CD4-positive, alpha-beta T cell treated with Interleukin-10 for 1 hour (primary cell): Measurements from ENCODE around the gene TIMM22.

Experiments
- DNase-seq: peaks from one replicate; pipeline ENCODE4 v3.0.0-alpha.2; 2020

TIMM22 gene

GRCh38 chr17:1025733-1026598, 29.0 kb downstream of the TIMM22 start:
- no peak for DNase-seq

DNA sequence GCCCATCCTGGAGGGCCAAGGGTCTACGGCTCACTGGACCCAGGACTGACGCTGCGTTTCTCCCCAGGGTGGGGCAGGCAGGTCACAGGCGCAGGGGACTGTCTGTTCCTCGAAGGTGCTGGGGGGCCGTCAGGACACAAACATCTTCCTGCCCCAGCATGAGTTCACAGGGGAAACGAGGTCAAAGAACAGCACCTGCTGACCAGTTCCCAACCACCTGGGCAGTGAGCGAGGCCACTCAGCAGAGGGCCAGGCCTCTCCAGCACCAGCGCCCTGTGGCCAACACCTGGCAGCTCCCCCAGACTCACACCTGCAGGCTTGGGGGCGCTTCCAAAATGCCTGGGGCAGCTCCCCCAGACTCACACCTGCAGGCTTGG, 29.7 kb downstream of the TIMM22 start:
- no peak for DNase-seq

DNA sequence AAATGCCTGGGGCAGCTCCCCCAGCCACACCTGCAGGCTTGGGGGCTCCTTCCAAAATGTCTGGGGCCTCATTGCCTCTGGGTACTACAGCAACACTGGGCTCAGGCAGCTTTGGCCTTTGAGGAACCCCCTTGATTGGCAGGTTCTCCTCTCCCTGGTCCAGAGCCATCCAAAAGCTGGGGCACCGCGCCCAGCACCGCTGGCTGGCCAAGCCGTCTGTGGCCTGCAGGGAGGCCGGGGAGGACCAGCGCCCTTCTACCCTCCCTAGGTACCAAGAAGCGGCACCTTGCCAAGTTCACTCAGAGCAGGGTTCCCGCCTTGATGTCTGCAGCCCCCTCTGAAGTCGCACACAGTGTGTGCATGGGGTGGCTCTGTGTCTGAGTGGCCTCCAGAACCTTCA, 30.1 kb downstream of the TIMM22 start:
- DNase-seq = no peak

- DNase-seq = no peak
These were observed 32.4 kb downstream of the TIMM22 start for GRCh38 chr17:1029196-1029921.

DNA sequence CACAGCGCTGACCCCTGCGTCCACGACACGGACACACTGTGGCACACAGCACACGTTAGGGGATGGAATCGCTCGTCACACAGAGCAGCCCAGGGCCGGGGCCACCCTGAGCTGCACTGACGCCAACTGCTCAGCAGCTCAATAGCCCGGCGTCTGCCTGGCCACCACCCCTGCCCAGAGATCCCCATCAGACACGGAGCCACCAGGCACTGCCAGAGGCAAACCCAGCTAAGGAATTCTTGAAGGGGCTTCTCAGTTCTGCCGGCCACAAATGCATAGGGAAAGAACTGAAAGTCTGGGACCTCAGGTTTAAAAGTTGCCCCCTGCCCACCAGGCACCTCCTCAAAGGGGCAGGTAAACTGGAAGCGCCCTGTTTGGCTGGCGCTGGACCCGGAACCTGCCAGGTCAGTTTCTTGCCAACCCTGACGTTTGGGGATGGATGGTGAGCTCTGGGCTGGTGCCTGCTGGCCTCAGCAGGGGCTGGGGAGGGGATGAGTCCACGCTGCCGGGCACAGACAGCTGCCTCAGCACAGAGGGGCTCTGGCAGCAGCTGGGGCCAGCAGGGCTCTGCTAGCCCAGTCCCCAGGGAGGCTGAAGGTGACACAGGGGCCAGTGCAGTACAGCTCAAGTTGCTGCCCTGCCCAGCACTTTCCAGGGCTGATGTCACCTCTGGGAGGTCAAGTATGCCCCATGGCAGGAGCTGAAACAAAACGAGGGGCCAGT, 33.2 kb downstream of the TIMM22 start:
- no peak for DNase-seq

DNA sequence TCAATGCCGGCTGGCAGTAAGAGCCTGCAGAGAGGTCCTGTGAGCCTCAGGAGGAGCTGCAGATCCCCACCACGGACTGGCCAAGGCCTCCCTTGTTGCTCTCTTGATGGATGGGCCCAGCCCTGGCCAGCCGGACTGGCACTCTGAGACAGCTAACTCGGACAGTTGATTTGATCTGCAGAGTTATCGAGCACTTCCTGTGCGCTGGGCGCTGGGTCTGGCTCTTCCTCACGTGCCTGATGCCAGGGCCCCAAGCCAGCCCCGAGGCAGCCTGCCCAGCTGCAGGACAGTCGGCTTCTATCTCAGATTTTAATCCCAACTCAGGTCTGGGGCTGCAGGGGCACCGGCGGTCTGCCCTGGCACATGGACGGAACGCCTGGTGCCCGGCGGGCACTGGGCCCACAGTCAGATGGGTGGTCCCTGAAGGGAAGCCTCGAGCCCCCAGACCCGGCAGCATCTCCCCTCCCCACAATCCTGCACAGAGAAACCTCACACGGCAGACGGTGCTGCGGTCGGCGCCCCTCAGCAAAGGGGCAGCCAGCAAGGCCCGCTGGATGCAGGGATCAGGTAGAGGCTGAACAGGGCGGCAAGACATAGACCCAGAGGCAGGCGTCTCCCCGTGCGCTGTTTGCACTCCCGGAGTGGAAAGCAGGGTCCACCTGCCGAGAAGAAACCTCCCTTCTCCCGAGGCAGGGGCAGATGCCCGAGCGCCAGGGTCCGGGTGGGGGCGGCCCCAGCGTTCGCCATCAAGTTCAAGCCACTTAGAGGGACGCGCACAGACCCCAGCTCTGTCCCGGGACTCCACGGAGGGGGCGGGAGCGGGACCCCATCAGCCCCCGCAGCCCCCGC, 34.0 kb downstream of the TIMM22 start:
- no peak for DNase-seq

GRCh38 chr17:1031711-1032110, 34.8 kb downstream of the TIMM22 start:
- no peak for DNase-seq

GRCh38 chr17:1032391-1032790, 35.5 kb downstream of the TIMM22 start:
- no peak for DNase-seq

GRCh38 chr17:1033503-1033902, 36.6 kb downstream of the TIMM22 start:
- no peak for DNase-seq

DNA sequence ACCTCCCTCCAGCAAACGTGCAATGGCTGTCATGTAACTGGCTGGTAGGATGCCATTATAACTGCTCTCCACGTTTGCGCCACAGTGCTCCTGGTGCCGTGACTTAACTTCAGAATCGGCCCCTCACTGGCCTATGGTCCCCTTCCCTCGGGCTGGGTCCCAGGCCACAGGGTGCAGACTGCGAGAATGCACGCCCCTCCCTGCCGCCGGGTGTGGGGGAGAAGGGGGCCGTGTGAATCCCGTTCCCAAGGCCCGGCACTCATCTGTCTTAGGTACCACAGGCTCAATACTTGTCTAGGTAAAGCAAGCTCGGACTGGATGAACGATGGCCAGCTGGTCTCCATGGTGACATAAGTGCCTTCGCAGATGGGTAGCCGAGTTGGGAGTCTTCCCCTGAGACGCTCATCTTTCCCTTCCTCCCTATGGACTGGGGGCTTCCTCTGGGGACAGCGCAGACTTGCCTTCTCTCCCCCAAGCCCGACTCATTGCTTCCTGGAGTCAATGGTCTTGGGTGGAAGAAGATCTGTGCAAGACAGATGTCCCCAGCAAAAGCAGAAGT, 37.8 kb downstream of the TIMM22 start:
- no peak for DNase-seq

GRCh38 chr17:1035546-1036170, 38.7 kb downstream of the TIMM22 start:
- no peak for DNase-seq

DNA sequence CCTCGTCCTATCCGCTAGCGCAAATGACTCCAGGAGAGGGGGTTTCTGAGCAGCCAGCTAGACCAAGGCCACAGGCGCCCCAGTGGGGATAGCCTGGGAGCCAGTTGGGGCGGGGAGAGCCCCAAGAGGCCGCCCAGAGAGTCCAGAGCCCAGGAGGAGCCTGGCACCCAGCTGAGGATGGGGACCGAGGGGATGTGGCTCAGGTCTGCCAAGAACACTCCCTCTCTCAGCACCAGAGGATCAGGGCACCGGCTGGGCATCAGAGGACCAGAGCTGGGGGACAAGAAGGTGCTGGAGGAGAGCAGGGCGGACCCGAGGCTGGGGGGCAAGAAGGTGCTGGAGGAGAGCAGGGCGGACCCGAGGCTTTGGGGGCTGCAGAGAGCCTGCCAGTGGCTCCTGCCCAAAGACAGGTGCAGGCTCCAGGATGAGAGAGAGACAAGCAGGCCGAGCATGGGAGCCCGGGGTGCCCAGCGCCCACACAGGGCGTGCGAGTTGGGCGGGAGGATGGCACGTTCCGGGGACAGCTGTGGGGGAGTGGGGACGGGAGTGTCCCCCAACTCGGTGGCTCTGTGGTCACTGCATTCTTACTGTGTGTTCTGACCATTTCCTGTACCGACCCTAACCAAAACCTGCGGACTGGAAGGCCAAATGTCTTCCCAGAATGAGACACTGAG, 39.4 kb downstream of the TIMM22 start:
- no peak for DNase-seq

GRCh38 chr17:1036845-1037237, 39.9 kb downstream of the TIMM22 start:
- DNase-seq = no peak

- no peak for DNase-seq
These were observed 40.4 kb downstream of the TIMM22 start for GRCh38 chr17:1037238-1037879.

GRCh38 chr17:1038459-1039122, 41.7 kb downstream of the TIMM22 start:
- no peak for DNase-seq

DNA sequence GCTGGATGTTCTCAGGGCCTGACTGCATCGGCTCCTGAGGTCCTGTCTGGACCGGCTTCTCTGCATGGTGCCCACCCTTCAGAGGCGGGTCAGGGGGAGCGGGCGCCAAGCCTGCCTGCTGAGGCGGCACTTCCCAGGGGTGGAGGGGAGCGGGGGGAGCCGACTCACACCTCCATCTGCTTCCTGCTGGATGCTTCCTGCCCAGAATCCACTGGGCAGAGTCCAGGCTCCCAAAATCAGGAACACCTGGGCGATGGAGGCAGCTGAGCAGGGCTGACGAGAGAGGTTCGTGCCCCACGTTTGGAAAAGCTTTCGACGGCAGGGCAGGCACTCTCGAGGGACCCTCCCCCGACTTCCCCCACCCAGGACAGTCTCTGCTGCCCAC, 42.2 kb downstream of the TIMM22 start:
- no peak for DNase-seq

DNA sequence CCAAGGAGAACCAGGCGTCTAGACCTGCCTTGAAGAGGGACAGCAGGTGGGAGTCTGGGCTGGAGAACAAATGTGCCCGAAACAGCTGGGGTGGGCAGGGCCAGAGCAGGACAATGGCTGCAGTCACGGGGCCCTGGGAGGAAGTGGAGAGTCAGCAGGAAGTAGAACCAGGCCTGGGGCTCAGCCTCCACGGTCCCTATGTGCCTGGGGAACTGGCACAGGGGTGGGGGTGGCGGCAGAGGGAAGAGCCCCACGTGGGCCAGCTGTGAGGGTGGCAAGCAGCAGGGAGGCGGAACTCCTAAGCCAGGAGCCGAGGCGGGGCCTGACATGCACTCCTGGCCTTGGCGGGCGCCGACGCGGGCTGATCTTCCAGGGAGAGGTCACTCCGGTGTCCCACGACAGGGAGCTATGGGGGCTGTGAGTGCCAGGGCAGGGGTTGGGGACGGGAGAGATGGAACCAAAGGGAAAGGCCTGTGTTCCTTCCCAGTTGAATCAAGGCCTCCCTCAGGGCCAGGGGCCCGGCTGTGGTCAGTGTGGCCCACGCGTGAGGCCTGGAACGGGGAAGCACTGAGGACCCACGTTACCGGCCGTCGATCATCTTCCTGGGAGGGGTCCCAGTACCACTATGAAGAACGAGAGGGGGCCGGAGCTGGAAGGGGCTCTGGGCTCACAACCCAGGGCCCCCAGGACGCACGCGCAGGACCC, 42.7 kb downstream of the TIMM22 start:
- peak; percentile 28 for DNase-seq

GRCh38 chr17:1040216-1040600, 43.3 kb downstream of the TIMM22 start:
- no peak for DNase-seq

GRCh38 chr17:1041746-1042145, 44.8 kb downstream of the TIMM22 start:
- DNase-seq = no peak

GRCh38 chr17:1042486-1042885, 45.6 kb downstream of the TIMM22 start:
- no peak for DNase-seq
